HCT116 (cell line): Measurements from ENCODE around the gene GATAD2B.

ENCODE experiments used
- ATF3 ChIP-seq: IDR thresholded peaks from 2 replicates; pipeline ENCODE4 v1.6.1; 2012
- CTCF ChIP-seq, 3 experiments: fragments of 200-600 bp in 1 of 3; sonication (generic) in 1 of 3; IDR thresholded peaks in 2 of 3; conservative IDR thresholded peaks in 1 of 3; 2 replicates each; pipeline ENCODE4 v1.5.1; 2012 to 2017; ENCODE audit warnings: low read depth in 2 of 3, low read length in 2 of 3, antibody characterized with exemption in 1 of 3, borderline replicate concordance in 1 of 3, control low read depth in 1 of 3, mild to moderate bottlenecking in 1 of 3, mixed read lengths in 1 of 3, mixed run types in 1 of 3, moderate library complexity in 1 of 3; ENCODE audit not compliant: insufficient read depth in 1 of 3
- EZH2 ChIP-seq: fragments of 200-600 bp; sonication (generic); IDR thresholded peaks from 2 replicates; pipeline ENCODE4 v1.6.1; 2017; ENCODE audit warnings: antibody characterized with exemption, mixed run types
- EZH2phosphoT487 ChIP-seq: fragments of 200-600 bp; IDR thresholded peaks from 2 replicates; pipeline ENCODE4 v1.6.1; 2018; ENCODE audit warnings: antibody characterized with exemption, borderline replicate concordance
- POLR2A ChIP-seq: IDR thresholded peaks from 2 replicates; pipeline ENCODE4 v1.7.0; 2011; ENCODE audit warnings: borderline replicate concordance; ENCODE audit not compliant: insufficient read depth, insufficient read length; ENCODE audit errors: extremely low read depth
- POLR2AphosphoS5 ChIP-seq: IDR thresholded peaks from 2 replicates; pipeline ENCODE4 v1.6.1; 2011; ENCODE audit warnings: mild to moderate bottlenecking, low read depth, low read length, moderate library complexity
- REST ChIP-seq: IDR thresholded peaks from 2 replicates; pipeline ENCODE4 v1.6.1; 2012; ENCODE audit warnings: low read depth
- SIN3A ChIP-seq: IDR thresholded peaks from 2 replicates; pipeline ENCODE4 v1.6.1; 2012; ENCODE audit warnings: low read depth

- TF ChIP-seq CTCF (IDR thresholded peaks at IDR 0.05 in 2 of 3, conservative IDR thresholded peaks at IDR 0.05 in 1 of 3; ENCODE audit: borderline replicate concordance in 1 of 3, insufficient read depth in 1 of 3, low read depth in 2 of 3, low read length in 2 of 3) (no peak), REST (no peak), EZH2 (no peak), POLR2A (no peak), ATF3 (no peak), POLR2AphosphoS5 (no peak), SIN3A (no peak), EZH2phosphoT487 (no peak)
These were observed 81.2 kb downstream of the GATAD2B start for GRCh38 chr1:153841463-153841994.
